PC-3 (cell line): ENCODE measurements around the gene SMIM38. TPM values are rescaled to one million over a fixed set of nuclear protein-coding genes. Genes with fewer than 3 reads are reported as not detected.

Source experiments
- ATAC-seq: fragments of 200-7000 bp; cut with Tn5 transposase; 2 replicates; pipeline ENCODE4 v1.9.1; 2020; ENCODE audit warnings: mild to moderate bottlenecking, moderate library complexity
- BruUV-seq: library from RNA; stranded (reverse); fragments of 400-500 nt; replicated peaks from 2 replicates; lab custom pipeline; 2021; lab: Mats Ljungman, UMichigan
- CTCF ChIA-PET: fragments of 300-600 bp; sonication (Branson Sonifier 250); formaldehyde crosslinking; loops from one replicate; lab custom pipeline; 2022; ENCODE audit warnings: antibody characterized with exemption; lab: Charles Lee
- POLR2A ChIA-PET: fragments of 300-600 bp; sonication (Branson Sonifier 250); formaldehyde crosslinking; loops from one replicate; lab custom pipeline; 2022; ENCODE audit warnings: antibody characterized with exemption; ENCODE audit not compliant: unreplicated experiment; lab: Charles Lee
- DNase-seq: peaks from one replicate; pipeline ENCODE4 v3.0.0-alpha.2; 2015
- H2AFZ ChIP-seq: fragments of 300-600 bp; sonication (generic); 2 replicates; pipeline ENCODE4 v1.6.0; 2016; ENCODE audit warnings: antibody characterized with exemption, low read length
- H3F3A ChIP-seq: fragments of 300-600 bp; sonication (generic); one replicate; pipeline ENCODE4 v1.6.0; 2017; ENCODE audit warnings: antibody characterized with exemption, low read length, control low read depth, mild to moderate bottlenecking; ENCODE audit not compliant: unreplicated experiment
- H3K27ac ChIP-seq: fragments of 300-600 bp; sonication (generic); 2 replicates; pipeline ENCODE4 v1.5.1; 2016; ENCODE audit warnings: mild to moderate bottlenecking, low read length
- H3K27me3 ChIP-seq: fragments of 300-600 bp; sonication (generic); 2 replicates; pipeline ENCODE4 v1.6.1; 2016; ENCODE audit warnings: low read length, mixed read lengths
- H3K36me3 ChIP-seq: fragments of 300-600 bp; sonication (generic); 2 replicates; pipeline ENCODE4 v1.6.1; 2016; ENCODE audit warnings: low read depth, mixed run types, low read length, mixed read lengths
- H3K4me1 ChIP-seq: fragments of 300-600 bp; sonication (generic); 2 replicates; pipeline ENCODE4 v1.5.1; 2016; ENCODE audit warnings: low read length; ENCODE audit not compliant: insufficient read depth
- H3K4me2 ChIP-seq: fragments of 300-600 bp; sonication (generic); 2 replicates; pipeline ENCODE4 v1.6.0; 2016; ENCODE audit warnings: low read length
- H3K4me3 ChIP-seq: fragments of 300-600 bp; sonication (generic); 2 replicates; pipeline ENCODE4 v1.5.1; 2016; ENCODE audit warnings: mild to moderate bottlenecking, low read length, mixed read lengths
- H3K79me2 ChIP-seq: fragments of 300-600 bp; sonication (generic); 2 replicates; pipeline ENCODE4 v1.6.1; 2017; ENCODE audit warnings: low read length, mixed read lengths
- H3K9ac ChIP-seq: fragments of 300-600 bp; sonication (generic); 2 replicates; pipeline ENCODE4 v1.6.0; 2016; ENCODE audit warnings: mild to moderate bottlenecking, low read length
- H3K9me2 ChIP-seq: fragments of 300-600 bp; sonication (generic); replicated peaks from 2 replicates; pipeline ENCODE4 v1.6.1; 2016; ENCODE audit warnings: mixed run types, low read length, mixed read lengths
- H3K9me3 ChIP-seq: fragments of 300-600 bp; sonication (generic); 2 replicates; pipeline ENCODE4 v1.6.1; 2016; ENCODE audit warnings: low read length, mixed read lengths
- H4K20me1 ChIP-seq: fragments of 300-600 bp; sonication (generic); 2 replicates; pipeline ENCODE4 v1.6.1; 2016; ENCODE audit warnings: low read length, mixed read lengths
- CTCF ChIP-seq: fragments of 300-600 bp; sonication (generic); conservative IDR thresholded peaks from 2 replicates; pipeline ENCODE4 v1.5.1; 2017; ENCODE audit warnings: antibody characterized with exemption, low read depth, mild to moderate bottlenecking, low read length
- EZH2 ChIP-seq: fragments of 300-600 bp; sonication (generic); IDR thresholded peaks from one replicate; pipeline ENCODE4 v1.6.1; 2017; ENCODE audit warnings: antibody characterized with exemption, mild to moderate bottlenecking, low read length; ENCODE audit not compliant: unreplicated experiment
- EZH2phosphoT487 ChIP-seq: fragments of 300-600 bp; sonication (generic); IDR thresholded peaks from 2 replicates; pipeline ENCODE4 v1.6.1; 2018; ENCODE audit warnings: mild to moderate bottlenecking, antibody characterized with exemption, low read length, borderline replicate concordance
- intact Hi-C: fragments of 100-400 bp; cut with micrococcal nuclease; formaldehyde crosslinking; loops from 2 replicates; pipeline ENCODE4 v1.9.0; 2023
- total RNA-seq: library from RNA; depleted of rRNA; stranded (reverse); fragments of >200 nt; gene quantifications from 2 replicates; pipeline ENCODE4 v1.2.3, GENCODE V29; 2014

Gene SMIM38
- total RNA-seq, 1 experiment from 2014 or later = 0.04 TPM

GRCh38 chr11:69202511-69203221 lies 46.9 kb downstream of the SMIM38 start:
- ChIA-PET POLR2A (no interaction called here), CTCF (no interaction called here)
- no peaks in the 10 kb centered on the region for H4K20me1 ChIP-seq
- H3K9ac ChIP-seq = no peak overlapping the region
- no peak for ATAC-seq
- H3K36me3 ChIP-seq = no peaks in the 10 kb centered on the region
- H3F3A ChIP-seq = no peaks in the 10 kb centered on the region
- H3K27me3 ChIP-seq = no peaks in the 10 kb centered on the region
- H3K9me2 ChIP-seq = no peaks in the 10 kb centered on the region
- no peak overlapping the region for H2AFZ ChIP-seq
- H3K9me3 ChIP-seq = no peaks in the 10 kb centered on the region
- no peak overlapping the region for H3K4me3 ChIP-seq
- no TSS peak for BruUV-seq
- H3K4me2 ChIP-seq = no peak overlapping the region
- H3K27ac ChIP-seq = no peak overlapping the region
- H3K79me2 ChIP-seq = no peaks in the 10 kb centered on the region
- no peaks in the 10 kb centered on the region for H3K4me1 ChIP-seq
- no peak for TF ChIP-seq EZH2
- TF ChIP-seq EZH2phosphoT487 = no peak
- TF ChIP-seq CTCF = no peak
- intact Hi-C loops = no loop called here
- no peak for DNase-seq

- Histone ChIP-seq H3K9ac (no peak overlapping the region), H3K9me2 (no peaks in the 10 kb centered on the region), H3K27me3 (no peaks in the 10 kb centered on the region), H3K79me2 (no peaks in the 10 kb centered on the region), H2AFZ (no peak overlapping the region), H3F3A (no peaks in the 10 kb centered on the region), H3K36me3 (no peaks in the 10 kb centered on the region), H3K9me3 (no peaks in the 10 kb centered on the region), H4K20me1 (no peaks in the 10 kb centered on the region), H3K4me2 (no peak overlapping the region), H3K27ac (no peak overlapping the region), H3K4me1 (no peaks in the 10 kb centered on the region), H3K4me3 (no peak overlapping the region)
- ATAC-seq = no peak
- ChIA-PET CTCF (no interaction called here), POLR2A (no interaction called here)
- no TSS peak for BruUV-seq
- intact Hi-C loops = no loop called here
- DNase-seq = no peak
- TF ChIP-seq CTCF (no peak), EZH2 (no peak), EZH2phosphoT487 (no peak)
Measured at GRCh38 chr11:69203381-69203780, 47.6 kb downstream of the SMIM38 start.

GRCh38 chr11:69203901-69204245 lies 48.1 kb downstream of the SMIM38 start:
- Histone ChIP-seq H3K9ac (no peak overlapping the region), H3K27ac (no peak overlapping the region), H3K4me1 (no peaks in the 10 kb centered on the region), H3K79me2 (no peaks in the 10 kb centered on the region), H4K20me1 (no peaks in the 10 kb centered on the region), H3F3A (no peaks in the 10 kb centered on the region), H3K4me2 (no peak overlapping the region), H2AFZ (no peak overlapping the region), H3K4me3 (no peak overlapping the region), H3K36me3 (no peaks in the 10 kb centered on the region), H3K27me3 (no peaks in the 10 kb centered on the region), H3K9me2 (no peaks in the 10 kb centered on the region), H3K9me3 (no peaks in the 10 kb centered on the region)
- intact Hi-C loops = no loop called here
- DNase-seq (no peak), ATAC-seq (no peak)
- TF ChIP-seq CTCF (no peak), EZH2phosphoT487 (no peak), EZH2 (no peak)
- ChIA-PET CTCF (no interaction called here), POLR2A (no interaction called here)
- no TSS peak for BruUV-seq
